Endothelial cell of umbilical vein (primary cell): ENCODE data around the gene DAAM1.

Source experiments
- CTCF ChIP-seq, 2 donors: IDR thresholded peaks; 1 replicate in 1 of 2; 2 replicates in 1 of 2; pipeline ENCODE4 v1.5.1; 2011; ENCODE audit warnings: low read length in 2 of 2, mild to moderate bottlenecking in 2 of 2, moderate library complexity in 2 of 2, control low read depth in 1 of 2, inconsistent platforms in 1 of 2, low read depth in 1 of 2; ENCODE audit not compliant: insufficient read depth in 1 of 2; ENCODE audit errors: extremely low read depth in 1 of 2
- EZH2 ChIP-seq: IDR thresholded peaks from 2 replicates; pipeline ENCODE4 v1.6.1; 2012; ENCODE audit warnings: borderline replicate concordance, low read depth, mild to moderate bottlenecking, moderate library complexity, low read length, inconsistent platforms; ENCODE audit not compliant: severe bottlenecking
- JUN ChIP-seq: IDR thresholded peaks from 2 replicates; pipeline ENCODE4 v1.6.1; 2011; ENCODE audit warnings: borderline replicate concordance, low read depth; ENCODE audit not compliant: insufficient read length, insufficient read depth
- POLR2A ChIP-seq: IDR thresholded peaks from 2 replicates; pipeline ENCODE4 v1.6.1; 2012; ENCODE audit warnings: low read depth, mild to moderate bottlenecking, control low read depth, low read length
- POLR2AphosphoS5 ChIP-seq: IDR thresholded peaks from 2 replicates; pipeline ENCODE4 v1.6.1; 2012; ENCODE audit warnings: low read depth, mild to moderate bottlenecking, control low read depth, low read length, moderate library complexity; ENCODE audit not compliant: insufficient read depth

GRCh38 chr14:59195912-59196311 lies 7.4 kb downstream of the DAAM1 start:
- TF ChIP-seq JUN = no peak
- TF ChIP-seq CTCF (IDR thresholded peaks at IDR 0.05; ENCODE audit: extremely low read depth in 1 of 2, insufficient read depth in 1 of 2, low read depth in 1 of 2, low read length in 2 of 2) = no peak
- TF ChIP-seq EZH2 = no peak
- no peak for TF ChIP-seq POLR2AphosphoS5
- TF ChIP-seq POLR2A = no peak
